Occipital lobe (tissue), 2 donors: Measurements from ENCODE around the gene UACA. TPM values are rescaled to one million over a fixed set of nuclear protein-coding genes. Genes with fewer than 3 reads are reported as not detected.

Experiments used
- DNase-seq: peaks from one replicate; lab custom pipeline; 2025; lab: John Stamatoyannopoulos, UW
- total RNA-seq: library from RNA; depleted of rRNA; stranded (reverse); fragments of >200 nt; gene quantifications from one replicate; pipeline ENCODE4 v1.2.3, GENCODE V29; 2014

The UACA gene
- total RNA-seq, 1 donor from 2014 or later: 64.3 TPM

GRCh38 chr15:70783041-70783440 lies 19.7 kb upstream of the UACA start:
- DNase-seq: no peak

GRCh38 chr15:70781236-70781635 lies 17.9 kb upstream of the UACA start:
- no peak for DNase-seq

- DNase-seq: no peak
Measured at GRCh38 chr15:70778258-70779076, 15.1 kb upstream of the UACA start.

- no peak for DNase-seq
Measured at GRCh38 chr15:70777170-70777926, 14.0 kb upstream of the UACA start.

- DNase-seq: no peak
Measured at GRCh38 chr15:70775160-70775559, 11.8 kb upstream of the UACA start.

GRCh38 chr15:70772402-70772801 lies 9.0 kb upstream of the UACA start:
- DNase-seq: no peak

GRCh38 chr15:70770863-70771262 lies 7.5 kb upstream of the UACA start:
- no peak for DNase-seq

GRCh38 chr15:70768257-70768883 lies 5.0 kb upstream of the UACA start:
- DNase-seq: no peak

GRCh38 chr15:70767667-70768066 lies 4.3 kb upstream of the UACA start:
- no peak for DNase-seq

- no peak for DNase-seq
Measured at GRCh38 chr15:70766597-70766996, 3.2 kb upstream of the UACA start.

GRCh38 chr15:70765504-70766281 lies 2.3 kb upstream of the UACA start:
- DNase-seq: no peak

GRCh38 chr15:70763950-70764730 lies 782 bp upstream of the UACA start:
- DNase-seq: no peak

- no peak for DNase-seq
Measured at GRCh38 chr15:70762469-70763119, 764 bp downstream of the UACA start.

- no peak for DNase-seq
Measured at GRCh38 chr15:70761931-70762468, 1.4 kb downstream of the UACA start.

GRCh38 chr15:70761046-70761445 lies 2.3 kb downstream of the UACA start:
- DNase-seq: no peak

- DNase-seq: no peak
Measured at GRCh38 chr15:70758790-70759462, 4.4 kb downstream of the UACA start.

- no peak for DNase-seq
Measured at GRCh38 chr15:70757627-70758026, 5.7 kb downstream of the UACA start.

GRCh38 chr15:70754862-70755261 lies 8.5 kb downstream of the UACA start:
- no peak for DNase-seq

GRCh38 chr15:70753101-70753829 lies 10.1 kb downstream of the UACA start:
- DNase-seq: no peak
